NOMO-1 treated with DMSO at 0.1 percent for 48 hours (cell line): ENCODE results near the gene KLHL26.
"Not testable (repeated sequence)": the region's sequence is repeated elsewhere in the genome, so short reads cannot be mapped to it uniquely, and the experiment has no call there.

Experiments used
- DNase-seq: peaks from one replicate; lab custom pipeline; 2025; ENCODE audit not compliant: unreplicated experiment; lab: John Stamatoyannopoulos, UW

The KLHL26 gene

GRCh38 chr19:18662972-18663732, 26.3 kb downstream of the KLHL26 start:
- no peak for DNase-seq

- no peak for DNase-seq
Measured at GRCh38 chr19:18663940-18664530, 27.2 kb downstream of the KLHL26 start.

- DNase-seq, result no peak
Measured at GRCh38 chr19:18665771-18666202, 29.0 kb downstream of the KLHL26 start.

- no peak for DNase-seq
Measured at GRCh38 chr19:18666317-18666716, 29.5 kb downstream of the KLHL26 start.

- DNase-seq, result no peak
Measured at GRCh38 chr19:18666784-18667183, 30.0 kb downstream of the KLHL26 start.

GRCh38 chr19:18667531-18668251, 30.9 kb downstream of the KLHL26 start:
- DNase-seq, result no peak

GRCh38 chr19:18668252-18668631, 31.4 kb downstream of the KLHL26 start:
- DNase-seq, result no peak

- DNase-seq, result no peak
Measured at GRCh38 chr19:18668744-18669523, 32.1 kb downstream of the KLHL26 start.

GRCh38 chr19:18669524-18669817, 32.6 kb downstream of the KLHL26 start:
- DNase-seq, result no peak

- no peak for DNase-seq
Measured at GRCh38 chr19:18669883-18670282, 33.1 kb downstream of the KLHL26 start.

- no peak for DNase-seq
Measured at GRCh38 chr19:18670312-18670711, 33.5 kb downstream of the KLHL26 start.

GRCh38 chr19:18671303-18672043, 34.6 kb downstream of the KLHL26 start:
- DNase-seq, result no peak

- DNase-seq, result no peak
Measured at GRCh38 chr19:18672044-18672451, 35.2 kb downstream of the KLHL26 start.

GRCh38 chr19:18672606-18673337, 35.9 kb downstream of the KLHL26 start:
- DNase-seq, result no peak

- DNase-seq, result no peak
Measured at GRCh38 chr19:18674616-18675015, 37.8 kb downstream of the KLHL26 start.

GRCh38 chr19:18675779-18676178, 39.0 kb downstream of the KLHL26 start:
- DNase-seq, result no peak

- no peak for DNase-seq
Measured at GRCh38 chr19:18676692-18677091, 39.9 kb downstream of the KLHL26 start.

- DNase-seq, result no peak
Measured at GRCh38 chr19:18677156-18677555, 40.3 kb downstream of the KLHL26 start.

GRCh38 chr19:18680148-18680547, 43.3 kb downstream of the KLHL26 start:
- not testable (repeated sequence) for DNase-seq

GRCh38 chr19:18682807-18683108, 45.9 kb downstream of the KLHL26 start:
- DNase-seq, result no peak
